ENCODE measurements around the gene PIP5K1C.

Gene PIP5K1C

GRCh38 chr19:3607303-3608078 lies 92.8 kb downstream of the PIP5K1C start:
- DNase-seq: no peak

GRCh38 chr19:3606690-3607289 lies 93.5 kb downstream of the PIP5K1C start, which contains the start of gene TBXA2R:
TSS of gene TBXA2R (minus strand) at chr19:3606875. CDS start at chr19:3600634, 6,241 bp downstream.
- DNase-seq: peak; percentile 20

- DNase-seq: peak; percentile 64
These were observed 94.0 kb downstream of the PIP5K1C start for GRCh38 chr19:3606174-3606689.

- DNase-seq: no peak
These were observed 94.5 kb downstream of the PIP5K1C start for GRCh38 chr19:3605770-3606169.

GRCh38 chr19:3605361-3605760 lies 94.9 kb downstream of the PIP5K1C start:
- no peak for DNase-seq

- DNase-seq: no peak
These were observed 95.3 kb downstream of the PIP5K1C start for GRCh38 chr19:3604987-3605343.

- DNase-seq: no peak
These were observed 95.9 kb downstream of the PIP5K1C start for GRCh38 chr19:3604227-3604986.

GRCh38 chr19:3603121-3603811 lies 97.0 kb downstream of the PIP5K1C start:
- no peak for DNase-seq

- no peak for DNase-seq
These were observed 99.2 kb downstream of the PIP5K1C start for GRCh38 chr19:3601021-3601420.

- DNase-seq: no peak
These were observed 100.5 kb downstream of the PIP5K1C start for GRCh38 chr19:3599776-3600187.

GRCh38 chr19:3595521-3596061 lies 104.7 kb downstream of the PIP5K1C start:
- no peak for DNase-seq

GRCh38 chr19:3593156-3593555 lies 107.1 kb downstream of the PIP5K1C start:
- no peak for DNase-seq

- no peak for DNase-seq
These were observed 108.2 kb downstream of the PIP5K1C start for GRCh38 chr19:3591876-3592613.

- no peak for DNase-seq
These were observed 109.1 kb downstream of the PIP5K1C start for GRCh38 chr19:3590991-3591659.

- DNase-seq: no peak
These were observed 110.3 kb downstream of the PIP5K1C start for GRCh38 chr19:3589949-3590348.

- no peak for DNase-seq
These were observed 110.8 kb downstream of the PIP5K1C start for GRCh38 chr19:3589439-3589838.

GRCh38 chr19:3586707-3587346 lies 113.4 kb downstream of the PIP5K1C start:
- DNase-seq: peak; percentile 57

GRCh38 chr19:3586127-3586626 lies 114.1 kb downstream of the PIP5K1C start:
- DNase-seq: no peak

- no peak for DNase-seq
These were observed 114.8 kb downstream of the PIP5K1C start, which contains the start of gene GIPC3 for GRCh38 chr19:3585301-3586126. TSS of gene GIPC3 (plus strand) at chr19:3585478. CDS start at chr19:3585598, 120 bp downstream.
